HG03520 (cell line): ENCODE measurements around the gene PRRT4.

Source experiments
- ATAC-seq: cut with Tn5 transposase; IDR thresholded peaks from one replicate; pipeline ENCODE4 v1.9.1; 2021; ENCODE audit warnings: mild to moderate bottlenecking, moderate library complexity; ENCODE audit not compliant: unreplicated experiment

PRRT4 gene

GRCh38 chr7:128378637-128379036 lies 17.1 kb upstream of the PRRT4 start:
- no peak for ATAC-seq

DNA sequence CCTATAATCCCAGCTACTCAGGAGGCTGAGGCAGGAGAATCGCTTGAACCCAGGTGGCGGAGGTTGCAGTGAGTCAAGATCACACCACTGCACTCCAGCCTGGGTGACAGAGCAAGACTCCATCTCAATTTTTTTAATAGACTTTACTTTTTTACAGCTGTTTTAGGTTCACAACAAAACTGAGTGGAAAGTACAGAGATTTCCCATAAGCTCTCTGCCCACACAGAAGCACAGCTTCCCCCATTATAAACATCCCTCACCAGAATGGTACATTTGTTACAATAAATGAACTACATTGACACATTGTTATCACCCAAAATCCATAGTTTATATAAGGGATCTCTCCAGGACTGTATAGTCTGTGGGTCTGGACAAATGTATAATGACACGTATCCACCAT lies 14.6 kb upstream of the PRRT4 start:
- ATAC-seq = no peak

DNA sequence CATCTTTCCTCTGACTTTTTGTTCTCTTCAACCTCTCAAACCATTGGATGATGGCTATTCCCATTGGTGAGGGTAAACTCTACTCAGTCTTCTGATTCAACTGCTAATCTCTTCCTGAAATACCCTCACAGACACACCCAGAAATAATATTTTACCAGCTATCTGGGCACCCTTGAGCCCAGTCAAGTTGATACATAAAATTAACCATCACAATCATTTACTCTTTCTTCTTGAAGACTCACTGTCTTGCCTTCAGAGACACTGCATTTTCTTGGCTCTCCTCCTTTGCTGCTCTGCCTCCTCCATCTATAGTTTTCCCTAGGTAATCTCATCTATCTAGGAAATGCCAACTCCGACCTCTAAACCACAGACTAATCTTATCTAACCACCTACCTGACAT lies 12.6 kb upstream of the PRRT4 start:
- no peak for ATAC-seq

GRCh38 chr7:128373606-128374005 lies 12.1 kb upstream of the PRRT4 start:
- ATAC-seq = no peak

- no peak for ATAC-seq
Measured at GRCh38 chr7:128370491-128370890, 9.0 kb upstream of the PRRT4 start.

DNA sequence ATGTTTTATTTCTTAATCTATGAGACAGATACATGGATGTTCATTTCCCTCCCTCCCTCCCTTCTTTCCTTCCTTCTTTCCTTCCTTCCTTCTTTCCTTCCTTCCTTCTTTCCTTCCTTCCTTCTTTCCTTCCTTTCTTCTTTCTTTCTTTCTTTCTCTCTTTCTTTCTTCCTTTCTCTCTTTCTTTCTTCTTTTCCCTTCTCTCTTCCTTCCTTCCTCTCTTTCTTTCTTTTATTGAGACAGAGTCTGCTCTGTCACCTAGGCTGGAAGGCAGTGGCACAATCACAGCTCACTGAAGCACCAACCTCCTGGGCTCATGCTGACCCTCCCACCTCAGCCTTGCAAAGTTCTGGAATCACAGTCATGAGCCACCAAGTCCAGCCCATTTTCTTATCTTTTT lies 5.5 kb upstream of the PRRT4 start:
- no peak for ATAC-seq

GRCh38 chr7:128366300-128366699 lies 4.8 kb upstream of the PRRT4 start:
- no peak for ATAC-seq

- ATAC-seq = no peak
Measured at GRCh38 chr7:128365432-128365831, 3.9 kb upstream of the PRRT4 start.

DNA sequence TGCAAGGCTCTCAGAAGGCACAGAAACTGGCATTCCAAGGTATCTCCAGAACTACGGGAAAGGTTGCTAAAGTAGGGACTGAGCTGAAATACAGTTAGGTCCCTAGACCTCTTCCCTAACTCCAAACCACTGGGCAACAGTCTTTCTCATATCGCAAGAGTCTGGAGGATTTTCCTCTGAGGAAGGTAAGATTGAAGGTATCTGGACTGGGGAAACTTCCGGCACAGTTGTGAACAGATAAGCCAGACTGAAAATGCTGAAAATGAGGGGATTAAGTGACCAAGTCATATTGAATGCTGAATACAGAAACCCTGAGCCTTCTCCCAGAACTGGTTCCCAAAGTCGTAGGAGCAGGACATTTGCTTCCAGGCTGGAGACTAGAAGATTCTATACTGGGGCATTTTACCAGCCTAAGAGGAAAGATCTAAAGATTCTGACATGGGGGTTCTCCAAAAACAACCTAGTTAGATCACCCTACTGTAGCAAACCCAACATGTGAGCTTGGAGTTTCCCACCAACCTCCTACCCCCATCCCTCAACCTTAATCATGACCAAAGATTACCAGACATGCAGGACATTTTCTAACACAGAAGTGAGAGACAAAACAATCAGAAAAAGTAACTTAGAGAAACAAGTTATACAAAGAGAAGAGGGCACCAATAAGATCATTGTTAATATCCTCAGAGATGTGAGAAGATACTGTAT lies 2.8 kb upstream of the PRRT4 start:
- ATAC-seq = no peak

GRCh38 chr7:128363261-128363721 lies 1.8 kb upstream of the PRRT4 start:
- no peak for ATAC-seq

- no peak for ATAC-seq
Measured at GRCh38 chr7:128362670-128363069, 1.2 kb upstream of the PRRT4 start.

DNA sequence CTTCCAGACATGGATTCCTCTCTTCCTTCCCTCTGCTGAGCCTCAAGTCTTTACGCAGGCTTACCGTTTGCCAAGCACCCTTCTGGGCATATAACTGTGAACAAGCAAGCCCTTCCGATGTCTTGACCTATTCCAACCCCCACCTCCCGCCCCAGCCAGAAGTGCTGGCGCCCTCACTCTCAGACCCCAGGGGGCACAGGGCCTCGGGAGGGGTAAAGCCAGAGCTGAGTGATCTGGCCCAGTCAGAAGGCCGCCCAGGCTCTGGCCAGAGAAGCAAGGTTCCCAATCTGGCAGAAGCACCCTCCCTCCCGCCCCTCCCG lies 1.2 kb downstream of the PRRT4 start:
- no peak for ATAC-seq

DNA sequence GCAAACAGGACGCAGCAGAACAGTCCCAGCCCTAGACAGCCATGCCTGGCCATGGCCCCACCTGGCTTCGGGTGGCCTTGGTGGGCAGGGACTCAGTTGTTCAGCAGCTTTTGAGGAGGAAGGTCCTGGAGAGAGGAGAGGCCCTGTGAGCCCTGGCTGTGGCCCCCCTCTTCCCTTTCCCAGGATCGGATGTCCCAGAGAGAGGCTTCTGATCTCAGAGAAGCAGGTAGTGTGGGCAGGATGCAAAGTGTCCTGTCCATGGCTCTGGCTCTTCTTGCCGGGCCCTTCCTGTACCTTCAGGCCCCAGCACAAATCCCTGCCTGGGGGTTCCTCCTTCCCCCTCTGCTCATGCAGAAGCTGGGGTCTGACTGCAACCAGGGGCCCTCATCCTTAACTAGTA lies 1.6 kb downstream of the PRRT4 start:
- no peak for ATAC-seq

- ATAC-seq = no peak
Measured at GRCh38 chr7:128359336-128359735, 2.2 kb downstream of the PRRT4 start.

DNA sequence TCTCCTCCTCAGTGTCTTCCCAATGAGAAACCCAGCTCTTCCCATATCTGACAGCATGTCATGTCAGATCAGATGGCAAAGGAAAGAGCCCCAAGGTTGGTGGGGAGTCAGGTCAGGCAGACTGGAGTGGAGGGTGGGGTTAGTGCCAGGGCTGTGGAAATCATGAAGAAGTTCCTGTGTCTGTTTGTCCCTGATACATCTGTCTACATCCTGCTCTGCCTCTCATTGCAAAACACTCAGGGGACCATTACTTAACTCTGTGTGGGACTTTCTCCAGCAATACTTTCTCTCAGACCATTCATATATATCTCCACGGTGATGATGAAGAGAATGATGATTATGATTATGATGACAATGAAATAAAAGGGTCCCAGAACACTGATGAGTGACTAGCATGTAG lies 3.3 kb downstream of the PRRT4 start:
- no peak for ATAC-seq

GRCh38 chr7:128357217-128357613 lies 4.3 kb downstream of the PRRT4 start:
- ATAC-seq = no peak

DNA sequence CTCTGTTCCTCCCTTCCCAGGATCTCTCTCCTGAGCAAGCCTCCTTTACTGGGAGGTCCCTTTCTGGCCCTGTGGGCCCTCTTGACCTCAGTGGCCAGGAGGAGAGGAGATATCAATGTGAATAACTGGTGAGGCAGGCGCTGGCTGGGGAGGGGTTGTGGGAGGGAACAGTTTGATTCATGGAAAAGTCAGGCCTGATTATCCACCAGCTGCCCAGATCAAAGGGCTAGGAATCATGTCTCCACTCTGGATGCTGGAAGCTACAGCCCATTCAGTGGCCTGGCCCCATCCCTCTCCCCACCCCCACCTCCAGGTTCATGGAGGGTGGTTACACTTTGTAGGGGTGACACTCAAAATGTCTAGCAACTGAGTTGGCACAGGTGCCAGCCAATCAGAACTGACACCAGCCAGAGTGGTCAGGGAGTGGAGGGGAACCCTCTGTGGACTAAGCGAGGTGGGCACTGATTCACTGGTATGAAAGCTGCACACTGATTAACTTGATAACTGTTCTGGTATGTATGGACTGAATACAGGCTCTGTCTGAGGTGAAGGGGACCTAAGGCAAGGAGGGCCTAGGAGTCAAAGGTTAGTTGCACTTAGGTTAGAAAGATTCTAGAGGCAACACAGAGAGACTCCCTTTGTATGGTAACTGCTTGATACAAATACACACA lies 4.8 kb downstream of the PRRT4 start:
- no peak for ATAC-seq

DNA sequence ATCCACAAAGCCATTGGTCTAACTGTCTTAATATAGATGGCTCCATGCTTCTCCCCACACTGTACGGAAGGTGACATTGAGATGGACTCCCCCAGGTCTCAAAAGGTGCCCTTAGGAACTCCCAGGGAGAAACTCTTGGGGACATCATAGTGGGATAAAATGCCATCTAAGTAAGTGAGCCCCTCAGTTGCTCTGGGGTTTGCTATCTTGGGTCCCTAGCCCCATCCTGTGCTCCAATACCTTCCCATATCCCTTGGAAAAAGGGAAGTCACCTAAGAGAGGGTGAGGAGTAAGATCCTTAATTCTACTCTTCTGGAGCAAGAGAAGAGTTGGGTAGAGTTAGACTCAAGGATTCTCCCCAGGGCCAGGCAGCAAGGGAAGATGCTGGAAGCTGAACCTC lies 7.9 kb downstream of the PRRT4 start:
- no peak for ATAC-seq

GRCh38 chr7:128353189-128353588 lies 8.3 kb downstream of the PRRT4 start:
- no peak for ATAC-seq

GRCh38 chr7:128352636-128353035 lies 8.9 kb downstream of the PRRT4 start:
- no peak for ATAC-seq

DNA sequence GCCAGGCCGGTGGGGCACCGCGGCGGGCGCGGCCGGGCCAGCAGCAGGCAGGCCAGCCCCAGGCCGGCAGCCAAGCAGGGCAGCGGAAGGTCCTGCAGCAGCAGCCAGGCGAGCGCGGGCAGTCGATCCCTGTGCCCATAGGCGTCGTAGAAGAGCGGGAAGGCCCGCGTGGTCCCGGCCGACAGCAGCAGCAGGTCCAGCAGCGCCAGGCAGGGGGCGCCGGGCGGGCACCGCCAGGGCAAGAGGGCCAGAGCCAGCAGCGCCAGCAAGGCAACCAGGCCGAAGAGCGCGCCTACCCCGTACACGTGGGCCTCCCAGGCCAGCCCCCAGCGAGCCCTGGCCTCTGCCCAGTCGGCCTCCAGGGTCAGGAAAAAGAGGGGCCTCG lies 9.3 kb downstream of the PRRT4 start:
- ATAC-seq = no peak

DNA sequence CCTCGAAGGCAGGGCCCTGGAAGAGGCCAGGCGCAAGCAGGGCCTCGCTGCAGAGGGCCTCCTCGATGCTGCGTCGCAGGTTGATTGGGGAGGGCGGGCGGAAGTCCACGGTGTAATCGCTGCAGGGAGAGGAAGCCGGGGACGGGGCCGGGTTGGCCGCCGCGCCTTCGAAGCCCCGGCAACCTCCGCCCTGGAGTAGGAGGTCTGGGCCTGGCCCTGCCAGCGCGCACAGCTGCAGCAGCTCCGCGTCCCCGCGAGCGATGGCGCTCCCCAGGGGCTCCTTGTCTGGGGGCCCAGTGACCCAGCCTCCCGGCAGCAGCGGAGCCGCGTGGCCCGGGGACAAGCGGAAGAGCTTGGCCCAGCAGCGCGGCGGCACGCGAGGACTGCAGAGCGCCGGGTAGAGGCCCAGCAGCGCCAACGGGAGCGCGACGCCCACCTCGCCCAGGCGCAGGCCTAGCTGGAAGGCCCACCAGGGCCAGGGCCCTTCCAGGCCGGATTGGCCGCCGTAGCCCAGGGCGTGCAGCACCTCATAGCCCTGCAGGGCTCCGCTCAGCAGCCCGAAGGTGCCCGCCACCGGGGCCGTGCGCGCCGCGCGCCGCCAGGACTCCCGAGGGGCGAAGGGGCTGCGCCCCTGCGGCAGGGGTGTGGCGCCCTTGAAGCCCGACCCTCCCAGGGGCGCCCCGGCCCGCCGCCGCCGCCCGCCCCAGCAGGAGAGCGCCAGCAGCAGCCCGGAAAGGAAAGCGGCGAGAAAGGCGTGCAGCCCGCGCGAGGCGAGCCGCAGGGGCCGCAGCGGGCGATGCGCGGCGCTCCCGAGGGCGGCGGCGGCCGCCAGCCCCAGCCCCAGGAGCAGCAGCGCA lies 10.0 kb downstream of the PRRT4 start:
- no peak for ATAC-seq
